GM18526 (cell line): ENCODE measurements around the gene OR2B6.

ENCODE experiments used
- POLR2A ChIP-seq: IDR thresholded peaks from 3 replicates; pipeline ENCODE4 v1.6.1; 2011; ENCODE audit not compliant: insufficient read length; ENCODE audit errors: extremely low read depth

OR2B6 gene

DNA sequence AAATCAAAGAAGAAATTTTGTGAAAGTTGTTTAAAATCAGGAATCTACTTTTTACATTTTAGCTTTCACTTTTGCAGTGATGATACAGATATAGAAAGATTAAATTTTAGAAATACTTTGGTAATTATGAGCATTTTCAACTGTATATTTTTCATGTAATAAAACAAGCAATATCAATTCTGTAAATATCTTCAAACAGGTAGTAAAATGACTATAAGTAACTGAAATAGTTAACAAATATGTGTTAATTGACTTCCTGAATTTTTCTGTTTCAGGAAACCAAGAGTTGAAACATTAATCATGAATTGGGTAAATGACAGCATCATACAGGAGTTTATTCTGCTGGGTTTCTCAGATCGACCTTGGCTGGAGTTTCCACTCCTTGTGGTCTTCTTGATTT is at the start of gene OR2B6:
Gene OR2B6, plus strand, starts transcription at position 301 of the 400 bp plus-strand sequence. Its CDS starts 0 bp downstream, at position 301.
- no peak for TF ChIP-seq POLR2A

DNA sequence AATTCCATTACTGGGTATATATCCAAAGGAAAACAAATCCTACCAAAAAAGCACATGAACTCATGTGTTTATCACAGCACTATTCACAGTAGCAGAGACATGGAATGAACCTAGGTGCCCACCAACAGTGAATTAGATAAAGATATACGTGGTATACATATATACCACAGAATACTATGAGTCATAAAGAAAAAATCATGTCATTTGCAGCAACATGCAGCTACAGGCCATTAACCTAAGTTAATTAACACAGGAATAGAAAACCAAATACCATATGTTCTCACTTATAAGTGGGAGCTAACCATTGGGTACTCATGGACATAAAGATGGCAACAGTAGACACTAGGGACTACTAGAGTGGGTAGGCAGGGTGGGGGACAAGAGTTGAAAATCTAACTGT is 49.0 kb upstream of the OR2B6 start:
- no peak for TF ChIP-seq POLR2A

DNA sequence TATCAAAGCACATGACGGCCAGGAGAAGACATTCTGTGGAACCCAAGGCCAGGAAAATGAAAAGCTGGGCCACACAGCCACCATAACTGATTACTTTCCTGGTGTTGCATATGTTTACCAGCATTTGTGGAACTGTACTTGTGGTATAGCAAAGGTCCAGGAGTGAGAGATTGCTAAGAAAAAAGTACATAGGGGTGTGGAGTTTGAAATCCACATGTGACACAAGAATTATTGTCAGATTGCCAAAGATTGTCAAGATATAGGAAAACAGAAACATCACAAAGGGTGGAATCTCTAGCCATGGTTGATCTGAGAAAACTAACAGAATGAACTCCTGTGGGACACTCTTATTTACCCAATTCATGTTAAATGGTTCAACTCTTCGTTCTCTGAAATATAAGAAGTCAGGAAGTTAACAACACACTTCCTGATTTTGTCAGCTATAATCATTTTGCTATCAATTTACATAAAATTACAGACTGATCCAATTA is 45.0 kb upstream of the OR2B6 start, which contains the start of gene OR2B2:
Gene OR2B2, minus strand, starts transcription at position 441 of the 491 bp plus-strand sequence. Its CDS starts 77 bp downstream, at position 364.
- no peak for TF ChIP-seq POLR2A

DNA sequence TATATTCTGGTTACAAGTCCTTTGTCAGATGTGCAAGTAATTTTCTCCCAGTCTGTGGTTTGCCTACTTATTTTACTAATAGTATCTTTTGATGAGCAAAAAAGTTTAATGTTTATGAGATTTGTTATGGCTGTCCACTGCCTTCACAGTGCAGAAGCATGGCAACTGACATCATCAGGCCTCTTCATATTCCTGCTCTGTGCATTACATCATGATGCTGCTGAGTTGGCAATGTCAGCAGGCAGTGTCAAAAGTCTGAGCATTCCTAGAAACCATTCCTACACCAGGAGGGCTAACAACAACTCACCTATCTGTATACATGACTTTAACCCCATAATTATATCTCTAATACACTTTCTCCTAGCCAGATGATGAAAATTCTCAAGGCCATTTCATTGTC is 34.1 kb upstream of the OR2B6 start:
- no peak for TF ChIP-seq POLR2A

DNA sequence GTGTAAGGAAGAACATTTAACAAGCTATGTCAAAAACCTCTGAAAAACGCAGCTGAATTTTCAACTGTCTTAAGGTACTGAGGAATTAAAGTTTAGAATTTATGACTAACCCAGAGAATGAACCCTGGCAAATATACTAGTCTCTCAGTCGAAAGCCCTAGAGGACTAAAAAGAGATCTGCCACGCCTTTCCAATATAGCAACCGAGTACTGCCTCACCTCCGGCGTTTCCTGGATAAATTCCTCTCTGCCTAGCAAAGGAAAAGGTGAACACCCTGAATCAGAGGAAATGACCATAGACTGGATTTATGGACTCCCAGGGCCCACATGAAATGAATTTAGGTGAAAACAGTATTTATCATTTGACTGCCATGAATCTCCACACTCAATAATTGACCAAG is 32.9 kb upstream of the OR2B6 start:
- TF ChIP-seq POLR2A: no peak

DNA sequence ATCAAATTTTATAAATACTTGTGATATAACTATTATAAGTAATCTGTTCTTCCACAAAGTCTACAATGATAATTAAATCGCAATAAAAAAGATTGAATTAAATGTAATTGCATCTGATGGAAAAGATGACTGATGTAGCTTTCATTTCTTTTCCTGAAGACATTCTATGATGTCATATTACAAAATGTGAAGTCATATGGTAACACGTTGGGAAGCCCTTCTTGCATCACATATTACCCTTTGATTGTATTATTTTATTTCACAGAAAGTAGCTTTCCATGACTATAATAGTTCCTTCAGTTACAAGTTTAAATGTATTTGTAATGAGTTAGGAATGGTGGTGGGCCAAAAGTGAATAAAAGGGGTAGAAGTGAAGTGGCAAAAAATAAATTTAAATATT is 25.8 kb upstream of the OR2B6 start:
- TF ChIP-seq POLR2A: no peak

DNA sequence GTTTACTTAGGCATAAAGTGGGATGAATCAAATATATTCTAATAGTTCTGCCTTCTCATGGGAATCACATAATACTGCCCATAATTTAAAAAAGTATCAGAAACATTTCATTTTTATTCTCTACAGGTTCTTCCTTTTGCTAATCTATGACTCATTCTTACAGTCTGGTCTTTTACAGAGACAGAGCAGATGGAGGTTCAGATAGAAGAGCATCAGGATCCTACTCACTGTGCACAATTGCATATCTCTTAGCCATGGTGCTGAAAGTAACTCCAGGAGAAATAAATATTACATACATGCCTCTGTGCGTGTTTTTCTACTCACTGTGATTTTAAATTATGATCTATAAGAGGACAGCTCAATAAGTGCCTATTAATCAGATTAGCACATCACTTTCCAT is 16.3 kb upstream of the OR2B6 start:
- no peak for TF ChIP-seq POLR2A

DNA sequence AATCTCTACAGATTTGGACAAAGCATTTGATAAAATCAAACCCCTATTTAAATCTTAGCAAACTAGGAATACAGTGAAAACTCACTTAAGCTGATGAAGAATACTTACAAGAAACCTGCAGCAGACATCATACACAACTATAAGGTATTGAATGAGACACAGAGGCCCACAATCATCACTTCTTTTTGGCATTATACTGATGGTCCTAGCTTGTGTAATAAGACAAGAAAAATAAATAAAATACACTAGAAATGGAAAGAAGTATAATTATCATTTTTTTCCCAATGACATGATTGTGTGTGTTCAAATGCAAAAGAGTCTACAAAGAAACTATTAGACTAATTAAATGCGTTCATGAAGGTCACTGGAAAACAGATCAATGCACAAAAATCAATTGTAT is 8.8 kb upstream of the OR2B6 start:
- no peak for TF ChIP-seq POLR2A

DNA sequence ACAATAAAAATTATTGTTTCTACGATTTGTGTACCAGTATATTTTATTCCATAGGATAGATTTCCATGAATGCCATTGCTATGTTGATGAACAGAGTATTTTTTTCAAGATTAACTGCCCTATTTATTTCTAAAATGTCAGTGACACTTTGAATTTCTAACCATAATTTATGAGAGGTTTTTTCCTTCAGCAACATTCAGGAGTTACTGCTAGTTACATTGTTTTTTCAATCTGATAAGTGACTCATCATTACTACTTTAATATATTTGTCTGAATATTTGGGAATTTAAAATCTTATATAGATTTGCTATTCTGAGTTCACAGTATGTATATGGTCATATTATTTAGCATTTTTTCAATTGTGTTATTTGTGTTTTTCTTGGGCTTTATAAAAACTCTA is 6.0 kb upstream of the OR2B6 start:
- no peak for TF ChIP-seq POLR2A

DNA sequence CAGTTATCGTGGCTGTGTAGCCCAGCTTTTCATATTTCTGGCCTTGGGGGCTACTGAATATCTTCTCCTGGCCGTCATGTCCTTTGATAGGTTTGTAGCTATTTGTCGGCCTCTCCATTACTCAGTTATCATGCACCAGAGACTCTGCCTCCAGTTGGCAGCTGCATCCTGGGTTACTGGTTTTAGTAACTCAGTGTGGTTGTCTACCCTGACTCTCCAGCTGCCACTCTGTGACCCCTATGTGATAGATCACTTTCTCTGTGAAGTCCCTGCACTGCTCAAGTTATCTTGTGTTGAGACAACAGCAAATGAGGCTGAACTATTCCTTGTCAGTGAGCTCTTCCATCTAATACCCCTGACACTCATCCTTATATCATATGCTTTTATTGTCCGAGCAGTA is 475 bp downstream of the OR2B6 start:
- TF ChIP-seq POLR2A: no peak

DNA sequence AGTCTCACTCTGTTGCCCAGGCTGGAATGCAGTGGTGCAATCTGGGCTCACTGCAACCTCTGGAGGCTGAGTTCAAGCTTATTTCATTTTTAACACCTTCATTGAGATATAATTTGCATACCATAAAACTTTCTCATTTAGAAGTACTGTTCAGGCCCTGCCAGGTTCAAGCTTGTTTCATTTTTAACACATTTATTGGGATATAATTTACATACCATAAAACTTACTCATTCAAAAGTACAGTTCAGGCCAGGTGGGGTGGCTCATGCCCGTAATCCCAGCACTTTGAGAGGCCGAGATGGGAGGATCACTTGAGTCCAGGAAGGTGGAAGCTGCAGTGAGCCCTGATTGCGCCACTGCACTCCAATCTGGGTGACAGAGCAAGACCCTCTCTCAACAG is 5.5 kb downstream of the OR2B6 start:
- TF ChIP-seq POLR2A: no peak

DNA sequence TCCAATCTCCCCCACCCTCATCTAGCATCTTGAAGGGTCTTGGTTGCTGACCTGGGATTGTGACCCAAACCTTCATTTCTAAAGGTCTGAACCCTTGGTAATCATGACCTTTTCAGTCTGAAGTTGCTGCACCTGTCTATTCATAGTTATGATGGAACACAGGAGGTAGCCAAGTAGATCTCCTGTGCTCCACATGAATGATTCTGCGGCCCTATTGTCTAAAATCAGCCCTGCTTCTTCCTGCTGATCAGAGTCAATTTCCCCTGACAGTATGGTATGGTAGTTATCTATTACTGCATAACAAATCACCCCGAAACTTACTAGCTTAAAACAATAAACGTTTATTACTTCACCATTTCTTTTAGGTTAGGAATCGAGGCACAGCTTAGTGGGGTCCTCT is 9.0 kb downstream of the OR2B6 start:
- TF ChIP-seq POLR2A: no peak

DNA sequence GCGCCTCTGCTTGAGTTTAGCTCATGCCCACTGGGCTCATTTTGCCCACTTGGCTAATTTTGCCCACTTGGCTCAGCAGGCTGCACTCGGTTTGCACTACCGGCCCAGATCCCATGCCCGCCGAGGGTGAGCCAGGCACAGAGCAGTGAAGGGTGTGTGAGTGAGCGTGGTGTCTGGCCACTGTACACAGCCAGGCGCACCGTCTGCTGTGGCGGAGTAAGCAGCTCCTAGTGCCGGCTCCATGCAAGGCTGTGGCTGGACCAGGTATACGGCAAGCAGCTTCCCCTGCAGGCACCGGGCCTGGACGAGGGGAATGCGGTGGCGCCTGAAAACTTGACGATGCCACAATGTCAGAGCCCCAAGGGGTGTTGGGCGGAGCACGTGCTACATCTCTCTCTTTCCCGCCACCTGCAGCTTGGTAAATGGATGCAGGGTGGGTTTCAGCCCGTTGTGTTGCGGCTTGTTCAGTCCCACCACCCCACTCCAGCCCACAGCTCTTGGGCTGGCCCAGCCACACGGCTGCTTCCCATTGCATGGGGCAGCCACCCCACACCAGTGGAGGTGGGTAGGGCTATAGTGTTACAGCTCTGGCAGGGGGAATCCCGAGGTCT is 9.9 kb downstream of the OR2B6 start:
- TF ChIP-seq POLR2A: no peak

DNA sequence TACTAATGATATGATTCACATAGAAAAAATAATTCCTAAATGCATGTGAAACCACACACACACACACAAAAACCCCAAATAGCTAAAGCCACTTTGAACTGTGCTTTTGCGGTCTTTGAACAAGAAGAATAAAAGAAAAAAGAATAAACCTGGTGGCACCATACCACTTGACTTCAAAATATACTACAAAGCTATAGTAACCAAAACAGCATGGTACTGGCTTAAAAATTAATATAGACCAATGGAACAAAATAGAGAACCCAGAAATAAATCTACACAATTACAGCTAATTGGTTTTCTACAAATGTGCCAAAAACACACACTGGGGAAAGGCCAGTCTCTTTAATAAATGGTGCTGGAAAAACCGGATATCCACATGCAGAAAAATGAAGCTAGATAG is 13.4 kb downstream of the OR2B6 start:
- no peak for TF ChIP-seq POLR2A

DNA sequence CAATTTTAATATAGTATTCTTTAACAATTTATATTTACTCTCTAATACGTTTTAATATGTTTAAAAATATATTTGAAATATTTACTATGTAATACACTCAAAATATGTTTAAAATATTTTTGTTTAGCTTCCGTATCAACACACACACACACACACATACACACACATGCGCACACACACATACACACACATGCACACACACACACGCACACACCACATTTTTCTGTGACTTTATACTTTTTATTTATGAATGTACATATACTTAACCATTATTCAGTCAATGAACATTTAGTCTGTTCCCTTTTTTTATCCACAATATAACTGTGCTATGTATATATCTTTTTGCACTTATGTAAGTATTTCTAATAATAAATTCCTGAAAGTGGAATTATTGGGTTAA is 15.7 kb downstream of the OR2B6 start:
- no peak for TF ChIP-seq POLR2A

DNA sequence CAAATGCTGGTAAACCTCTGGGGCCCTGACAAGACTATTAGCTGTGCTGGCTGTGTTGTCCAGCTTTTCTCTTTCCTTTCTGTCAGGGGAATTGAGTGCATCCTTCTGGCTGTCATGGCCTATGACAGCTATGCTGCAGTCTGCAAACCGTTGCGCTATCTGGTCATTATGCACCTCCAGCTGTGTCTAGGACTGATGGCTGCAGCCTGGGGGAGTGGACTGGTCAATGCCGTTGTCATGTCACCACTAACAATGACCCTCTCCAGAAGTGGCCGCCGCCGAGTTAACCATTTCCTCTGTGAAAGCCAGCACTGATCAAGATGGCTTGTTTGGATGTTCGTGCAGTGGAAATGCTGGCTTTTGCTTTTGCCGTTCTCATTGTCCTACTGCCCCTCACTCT is 20.3 kb downstream of the OR2B6 start:
- TF ChIP-seq POLR2A: no peak

DNA sequence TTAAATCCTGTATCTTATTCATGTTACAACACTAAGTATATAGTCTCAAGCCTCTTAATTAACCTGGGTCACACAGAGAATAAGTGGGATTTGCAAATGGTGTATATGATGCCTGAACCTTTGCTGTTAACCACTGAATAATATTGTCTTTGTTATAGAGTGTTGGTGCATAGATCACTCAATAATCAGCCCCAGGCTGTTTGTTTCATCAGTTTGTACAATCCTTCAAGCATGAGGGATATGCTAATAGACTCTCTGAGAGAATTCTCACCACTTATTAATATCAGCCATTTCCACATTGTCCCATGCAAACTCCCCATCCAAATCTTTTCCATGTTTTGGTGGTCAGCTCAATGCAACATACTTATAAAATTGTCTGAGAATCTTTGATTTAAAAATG is 21.7 kb downstream of the OR2B6 start:
- TF ChIP-seq POLR2A: no peak
